Adipocyte (in vitro differentiated cells): ENCODE results near the gene HOXC11.

Experiments
- DNase-seq: peaks from one replicate; pipeline ENCODE4 v3.0.0-alpha.2; 2015; ENCODE audit warnings: low read depth
- H3K27me3 ChIP-seq: replicated peaks from 2 replicates; pipeline ENCODE4 v1.7.0; 2013; ENCODE audit warnings: mild to moderate bottlenecking, low read length, moderate library complexity; ENCODE audit not compliant: control insufficient read depth, insufficient read depth
- H3K36me3 ChIP-seq: 2 replicates; pipeline ENCODE4 v1.7.0; 2013; ENCODE audit warnings: low read length, mild to moderate bottlenecking, moderate library complexity; ENCODE audit not compliant: control insufficient read depth, insufficient read depth, severe bottlenecking
- H3K4me1 ChIP-seq: 2 replicates; pipeline ENCODE4 v1.7.0; 2013; ENCODE audit warnings: mild to moderate bottlenecking, low read length, moderate library complexity; ENCODE audit not compliant: control insufficient read depth, insufficient read depth
- H3K4me3 ChIP-seq: 2 replicates; pipeline ENCODE4 v1.7.0; 2013; ENCODE audit warnings: mild to moderate bottlenecking, low read length, moderate library complexity
- H3K9ac ChIP-seq: 2 replicates; pipeline ENCODE4 v1.7.0; 2013; ENCODE audit warnings: mild to moderate bottlenecking, low read length, moderate library complexity
- H3K9me3 ChIP-seq: 2 replicates; pipeline ENCODE4 v1.7.0; 2013; ENCODE audit warnings: mild to moderate bottlenecking, low read length, moderate library complexity; ENCODE audit not compliant: control insufficient read depth

The HOXC11 gene

DNA sequence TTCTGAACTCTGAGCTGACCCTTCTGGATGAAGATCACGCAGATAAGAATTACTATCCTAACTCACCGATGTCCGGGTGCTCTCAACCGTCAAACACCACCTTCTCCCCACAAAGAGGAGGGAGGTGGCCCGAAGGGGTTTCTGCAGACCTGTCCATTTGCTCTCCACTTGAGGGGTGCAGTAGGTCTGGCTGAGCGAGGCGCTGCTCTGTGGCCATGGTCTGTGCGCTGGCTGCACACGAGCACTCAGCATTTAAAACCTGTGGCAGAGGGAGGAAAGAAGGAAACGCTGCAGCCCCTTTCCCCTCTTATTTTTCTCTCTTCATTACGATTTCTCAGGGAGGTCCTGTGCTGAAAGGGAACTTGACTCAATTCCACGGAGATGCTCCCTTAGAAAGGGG is 35.8 kb upstream of the HOXC11 start:
- Histone ChIP-seq H3K4me1 (peaks cover 7% of the 10 kb centered on the region), H3K9ac (no peak overlapping the region), H3K4me3 (no peak overlapping the region), H3K27me3 (peaks cover 78% of the 10 kb centered on the region), H3K36me3 (no peaks in the 10 kb centered on the region), H3K9me3 (no peaks in the 10 kb centered on the region)
- DNase-seq, result no peak

DNA sequence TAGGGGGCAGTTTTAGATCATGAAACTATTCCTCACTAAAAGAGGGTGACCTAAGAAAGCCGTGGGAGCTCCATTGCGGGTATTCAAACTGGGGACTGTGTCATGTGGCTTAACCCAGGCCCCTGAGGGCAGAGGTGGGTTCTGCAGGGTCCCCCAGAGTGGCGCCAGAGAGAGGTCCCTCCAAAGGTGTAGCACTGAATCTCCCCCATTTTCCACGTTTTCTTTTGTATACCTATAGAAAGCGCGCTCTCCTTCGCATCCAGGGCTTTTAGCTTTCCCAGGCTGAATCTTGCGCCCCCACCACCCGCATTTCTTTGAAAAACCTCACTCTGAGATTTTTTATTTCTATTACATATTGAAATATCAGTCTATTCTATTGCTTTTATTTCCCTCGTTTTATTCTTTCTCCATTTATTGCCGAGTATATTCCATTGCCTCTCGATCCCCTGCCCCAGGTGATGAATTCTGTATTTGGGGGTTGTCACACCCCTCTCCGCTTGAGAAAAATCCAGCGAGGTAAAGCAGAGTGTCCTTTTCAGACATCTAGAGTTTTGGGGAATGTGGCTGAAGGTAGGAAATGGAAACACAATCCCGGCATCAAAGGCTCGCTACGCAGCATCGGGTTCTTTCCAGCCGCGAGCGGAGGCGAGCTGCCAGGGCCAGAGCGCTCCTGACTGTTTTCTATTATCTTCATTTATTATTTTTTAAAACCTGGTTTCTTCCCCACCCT is 35.2 kb upstream of the HOXC11 start:
- Histone ChIP-seq H3K36me3 (no peaks in the 10 kb centered on the region), H3K27me3 (peaks cover 76% of the 10 kb centered on the region), H3K4me3 (peak overlapping the region; percentile 63), H3K9ac (no peak overlapping the region), H3K9me3 (peaks cover 4% of the 10 kb centered on the region), H3K4me1 (peaks cover 7% of the 10 kb centered on the region)
- no peak for DNase-seq

DNA sequence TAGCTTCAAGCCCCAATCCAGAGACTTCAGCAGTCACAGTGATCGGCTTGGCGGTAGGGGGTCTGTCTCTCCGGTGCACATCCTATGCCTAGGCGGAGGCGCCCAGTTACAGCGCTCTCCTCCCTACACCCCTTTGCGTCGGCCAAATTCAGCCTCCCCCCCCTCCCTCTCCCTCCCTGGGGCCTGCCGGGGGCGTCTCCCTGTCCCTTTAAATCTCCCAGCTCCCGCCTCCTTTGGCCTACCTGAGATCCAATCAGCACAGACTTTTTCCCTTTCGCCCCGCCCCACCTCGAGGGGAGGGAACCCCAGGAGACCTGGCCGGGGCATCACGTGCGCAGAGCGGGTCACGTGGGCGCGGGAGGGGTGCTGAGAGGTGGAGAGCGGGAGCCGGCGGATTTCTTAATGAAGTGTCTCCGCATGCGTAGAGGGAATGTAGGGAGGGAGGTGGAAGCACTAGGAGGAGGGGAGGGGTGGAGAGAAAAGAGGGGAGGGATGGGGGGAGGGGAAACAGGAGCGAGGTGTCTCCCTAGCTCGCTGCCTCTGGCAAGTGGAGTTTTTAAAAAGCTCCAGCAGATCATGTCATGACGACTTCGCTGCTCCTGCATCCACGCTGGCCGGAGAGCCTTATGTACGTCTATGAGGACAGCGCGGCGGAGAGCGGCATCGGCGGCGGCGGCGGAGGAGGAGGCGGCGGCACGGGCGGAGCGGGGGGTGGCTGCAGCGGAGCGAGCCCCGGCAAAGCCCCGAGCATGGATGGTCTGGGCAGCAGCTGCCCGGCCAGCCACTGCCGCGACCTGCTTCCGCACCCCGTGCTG is 34.4 kb upstream of the HOXC11 start, which contains the start of gene HOXC13:
Gene HOXC13 (plus strand): TSS at position 506 of the 815 bp plus-strand sequence. CDS start 76 bp downstream, at position 582.
- peak within 1 kb of the TSS; percentile 77 for H3K9ac ChIP-seq
- H3K4me3 ChIP-seq, result peak within 1 kb of the TSS; percentile 77
- peaks cover 5% of the 10 kb centered on the region for H3K9me3 ChIP-seq
- DNase-seq, result no peak
- peaks cover 76% of the 10 kb centered on the region for H3K27me3 ChIP-seq
- H3K36me3 ChIP-seq, result no peaks in the 10 kb centered on the region
- H3K4me1 ChIP-seq, result peaks cover 7% of the 10 kb centered on the region

DNA sequence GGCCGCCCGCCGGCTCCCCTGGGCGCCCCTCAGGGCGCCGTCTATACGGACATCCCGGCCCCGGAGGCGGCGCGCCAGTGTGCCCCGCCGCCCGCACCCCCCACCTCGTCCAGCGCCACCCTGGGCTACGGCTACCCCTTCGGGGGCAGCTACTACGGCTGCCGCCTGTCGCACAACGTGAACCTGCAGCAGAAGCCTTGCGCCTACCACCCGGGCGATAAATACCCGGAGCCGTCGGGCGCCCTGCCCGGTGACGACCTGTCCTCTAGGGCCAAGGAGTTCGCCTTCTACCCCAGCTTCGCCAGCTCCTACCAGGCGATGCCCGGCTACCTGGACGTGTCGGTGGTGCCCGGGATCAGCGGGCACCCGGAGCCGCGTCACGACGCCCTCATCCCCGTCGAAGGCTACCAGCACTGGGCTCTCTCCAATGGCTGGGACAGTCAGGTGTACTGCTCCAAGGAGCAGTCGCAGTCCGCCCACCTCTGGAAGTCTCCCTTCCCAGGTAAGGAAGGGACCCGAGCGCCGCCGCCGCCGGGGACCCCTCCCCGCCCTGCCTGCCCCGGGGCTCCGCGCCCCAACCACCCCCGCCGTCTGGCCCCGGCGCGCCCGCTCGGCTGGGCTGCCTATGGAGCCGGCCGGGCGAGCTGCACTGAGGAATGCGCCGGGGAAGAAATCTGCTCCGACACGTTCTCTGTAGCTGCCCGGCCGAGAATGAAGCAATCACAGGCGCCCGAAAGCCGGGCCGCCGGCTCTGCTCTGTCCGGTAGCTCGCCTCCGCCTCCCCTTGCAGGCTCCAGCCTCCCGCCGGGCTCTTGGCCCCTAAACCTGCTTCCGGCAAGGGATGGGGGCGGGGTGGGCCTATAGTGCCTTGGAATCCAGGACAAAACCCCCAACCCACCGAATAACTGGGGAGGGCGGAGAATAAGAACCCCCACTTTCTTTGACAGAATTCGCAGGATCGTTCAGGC is 33.5 kb upstream of the HOXC11 start:
- Histone ChIP-seq H3K4me3 (peak overlapping the region; percentile 77), H3K9me3 (peaks cover 5% of the 10 kb centered on the region), H3K4me1 (peaks cover 7% of the 10 kb centered on the region), H3K36me3 (no peaks in the 10 kb centered on the region), H3K27me3 (peaks cover 76% of the 10 kb centered on the region), H3K9ac (peak overlapping the region; percentile 77)
- DNase-seq, result peak; percentile 7

DNA sequence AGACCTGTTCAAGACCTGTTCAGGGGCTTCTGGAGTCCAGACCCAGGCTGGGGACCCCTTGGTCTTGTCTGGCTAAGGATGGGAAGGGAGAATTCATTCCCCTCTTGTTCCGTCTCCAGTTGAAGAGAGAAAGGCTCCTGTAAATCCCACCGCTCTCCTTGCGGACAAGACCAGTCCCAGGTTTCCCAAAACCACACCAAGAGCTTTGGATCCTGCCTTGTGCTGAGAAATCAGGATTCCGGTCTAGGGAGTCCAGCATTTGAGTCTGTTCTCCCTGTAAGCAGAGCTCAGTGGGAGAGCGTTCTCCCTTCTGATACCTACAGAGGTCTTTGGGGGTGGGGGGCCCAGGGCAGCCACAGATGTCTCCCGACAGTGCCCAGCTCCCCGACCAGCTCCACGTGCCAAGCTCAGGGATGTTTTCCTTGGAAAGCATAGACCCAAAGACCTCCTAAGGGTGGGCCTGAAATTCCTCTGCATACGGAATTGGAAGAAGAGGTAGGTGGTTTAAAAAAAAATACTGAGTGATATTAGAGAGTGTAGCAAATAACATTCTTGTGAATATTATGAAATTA is 32.4 kb upstream of the HOXC11 start:
- Histone ChIP-seq H3K27me3 (peaks cover 76% of the 10 kb centered on the region), H3K9ac (peak overlapping the region; percentile 65), H3K36me3 (no peaks in the 10 kb centered on the region), H3K4me1 (peaks cover 8% of the 10 kb centered on the region), H3K9me3 (peaks cover 5% of the 10 kb centered on the region), H3K4me3 (peak overlapping the region; percentile 75)
- DNase-seq, result no peak

DNA sequence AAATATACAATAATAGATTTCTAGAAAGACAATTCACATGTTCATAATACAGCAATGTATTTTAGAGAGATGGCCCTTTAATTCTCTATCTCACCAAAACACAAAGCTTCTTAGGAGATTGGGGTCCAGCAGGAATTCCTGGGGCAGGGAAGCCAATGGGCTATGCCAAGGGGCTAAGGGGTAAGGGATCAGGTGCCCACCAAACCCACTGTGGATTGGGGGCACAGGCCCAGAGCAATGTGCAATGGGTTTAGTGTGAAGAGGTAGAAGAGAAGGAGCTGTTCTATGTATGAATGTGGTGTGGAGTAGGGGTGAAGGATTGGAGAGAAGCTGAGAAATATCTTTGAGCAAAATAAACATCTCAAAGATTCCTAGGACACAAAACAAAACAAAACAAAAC is 31.7 kb upstream of the HOXC11 start:
- DNase-seq, result no peak
- peaks cover 6% of the 10 kb centered on the region for H3K4me1 ChIP-seq
- H3K4me3 ChIP-seq, result no peak overlapping the region
- no peaks in the 10 kb centered on the region for H3K36me3 ChIP-seq
- peaks cover 5% of the 10 kb centered on the region for H3K9me3 ChIP-seq
- peaks cover 76% of the 10 kb centered on the region for H3K27me3 ChIP-seq
- no peak overlapping the region for H3K9ac ChIP-seq

DNA sequence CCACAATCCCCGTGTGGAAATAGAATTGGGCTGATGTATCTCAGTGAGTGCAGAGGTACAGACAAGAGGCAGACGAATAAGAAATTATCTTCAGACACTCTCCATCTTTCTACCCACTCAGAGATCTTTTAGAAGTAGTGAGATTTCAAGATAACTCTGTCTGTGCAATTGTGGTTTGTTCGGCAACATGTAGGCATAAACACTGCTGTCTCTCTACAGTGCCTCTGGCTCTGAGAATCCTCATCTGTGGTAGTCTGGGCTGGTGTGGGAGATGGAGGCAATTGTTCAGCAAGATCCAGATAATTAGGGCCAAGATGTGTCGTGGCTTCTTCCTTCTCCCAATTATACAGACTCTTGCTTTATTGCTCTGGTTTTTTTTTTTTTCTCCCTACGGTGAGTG is 31.2 kb upstream of the HOXC11 start:
- no peaks in the 10 kb centered on the region for H3K36me3 ChIP-seq
- H3K4me3 ChIP-seq, result no peak overlapping the region
- peaks cover 77% of the 10 kb centered on the region for H3K27me3 ChIP-seq
- no peak for DNase-seq
- H3K4me1 ChIP-seq, result peaks cover 6% of the 10 kb centered on the region
- H3K9ac ChIP-seq, result no peak overlapping the region
- peaks cover 5% of the 10 kb centered on the region for H3K9me3 ChIP-seq

DNA sequence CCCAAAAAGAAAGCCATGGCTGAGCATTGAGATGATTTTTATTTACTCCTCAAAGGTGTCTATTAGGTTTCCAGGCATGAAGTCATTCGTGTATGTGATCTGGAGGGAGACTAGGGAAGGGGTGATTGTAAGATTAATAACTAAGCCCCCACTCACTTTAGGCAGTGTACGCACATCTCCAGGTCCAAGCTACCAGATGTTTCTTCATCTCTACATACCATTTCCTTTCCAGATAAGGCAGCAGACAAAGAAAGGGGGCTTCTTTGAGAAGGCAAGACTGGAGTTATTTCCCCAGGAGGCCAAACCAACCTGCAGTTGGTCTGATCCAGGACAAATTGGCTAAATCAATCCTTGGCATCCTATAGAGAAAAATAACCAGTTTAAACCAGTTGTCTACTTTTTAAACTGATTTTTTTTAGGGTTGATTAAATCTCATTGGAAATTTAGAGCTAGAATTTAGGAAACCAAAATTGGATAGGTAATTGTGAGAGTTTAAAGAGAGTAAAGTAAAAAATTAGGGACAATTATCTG is 30.4 kb upstream of the HOXC11 start:
- Histone ChIP-seq H3K4me3 (no peak overlapping the region), H3K27me3 (peaks cover 77% of the 10 kb centered on the region), H3K9ac (no peak overlapping the region), H3K4me1 (peaks cover 6% of the 10 kb centered on the region), H3K9me3 (peaks cover 5% of the 10 kb centered on the region), H3K36me3 (no peaks in the 10 kb centered on the region)
- no peak for DNase-seq

DNA sequence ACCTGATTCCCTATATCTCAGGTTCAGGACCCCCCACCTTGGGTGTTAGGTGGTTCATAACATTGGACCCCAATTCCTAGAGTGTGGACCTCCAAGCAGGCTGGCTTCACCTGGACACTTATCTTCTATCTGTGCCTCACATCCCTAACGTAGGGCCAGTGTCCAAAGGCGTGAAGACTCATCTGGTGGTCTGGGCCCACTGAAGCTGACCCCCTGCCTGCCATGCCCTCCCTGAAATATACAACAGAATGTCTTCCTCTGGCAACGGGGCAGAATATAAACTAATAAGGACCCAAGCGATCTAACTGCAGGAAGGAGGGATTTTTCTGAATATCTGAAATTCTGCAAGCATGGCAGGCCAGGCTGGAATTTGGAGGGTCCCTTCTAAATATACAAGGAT is 28.7 kb upstream of the HOXC11 start:
- H3K9ac ChIP-seq, result no peak overlapping the region
- H3K4me1 ChIP-seq, result peaks cover 6% of the 10 kb centered on the region
- no peaks in the 10 kb centered on the region for H3K36me3 ChIP-seq
- H3K4me3 ChIP-seq, result no peak overlapping the region
- peaks cover 83% of the 10 kb centered on the region for H3K27me3 ChIP-seq
- peaks cover 5% of the 10 kb centered on the region for H3K9me3 ChIP-seq
- no peak for DNase-seq

DNA sequence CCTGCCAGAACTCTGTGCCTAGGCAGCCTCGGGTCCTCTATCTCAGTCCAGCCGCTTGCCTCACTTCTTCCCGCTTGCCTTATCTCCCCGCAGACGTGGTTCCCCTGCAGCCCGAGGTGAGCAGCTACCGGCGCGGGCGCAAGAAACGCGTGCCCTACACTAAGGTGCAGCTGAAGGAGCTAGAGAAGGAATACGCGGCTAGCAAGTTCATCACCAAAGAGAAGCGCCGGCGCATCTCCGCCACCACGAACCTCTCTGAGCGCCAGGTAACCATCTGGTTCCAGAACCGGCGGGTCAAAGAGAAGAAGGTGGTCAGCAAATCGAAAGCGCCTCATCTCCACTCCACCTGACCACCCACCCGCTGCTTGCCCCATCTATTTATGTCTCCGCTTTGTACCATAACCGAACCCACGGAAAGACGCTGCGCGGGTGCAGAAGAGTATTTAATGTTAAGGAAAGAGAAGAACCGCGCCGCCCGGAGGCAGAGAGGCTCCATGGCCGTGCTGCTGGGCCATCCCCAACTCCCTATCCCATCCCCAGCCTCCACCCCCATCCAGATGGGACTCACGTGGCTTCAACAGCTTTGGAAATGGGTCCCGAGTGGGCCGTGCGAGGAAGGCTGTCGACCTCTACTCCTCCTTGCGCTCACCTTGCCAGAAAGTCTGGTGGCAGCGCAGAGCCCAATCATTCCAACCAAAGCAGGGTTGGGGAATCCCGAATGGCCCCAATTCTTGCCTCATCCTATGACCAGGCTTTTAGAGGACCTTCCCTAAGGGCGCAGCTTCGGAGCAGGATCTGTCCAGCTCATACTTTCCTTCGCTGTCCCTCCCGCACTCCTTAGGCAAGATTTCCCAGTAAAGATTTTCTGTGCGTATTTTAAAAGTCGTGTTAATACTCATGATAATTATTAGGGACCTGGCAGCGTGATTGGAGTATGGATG is 27.7 kb upstream of the HOXC11 start:
- peaks cover 89% of the 10 kb centered on the region for H3K27me3 ChIP-seq
- peaks cover 5% of the 10 kb centered on the region for H3K9me3 ChIP-seq
- no peaks in the 10 kb centered on the region for H3K36me3 ChIP-seq
- H3K9ac ChIP-seq, result no peak overlapping the region
- no peak for DNase-seq
- H3K4me1 ChIP-seq, result peaks cover 6% of the 10 kb centered on the region
- no peak overlapping the region for H3K4me3 ChIP-seq
